B cell (primary cell): ENCODE results near the gene MND1. TPM values are rescaled to one million over a fixed set of nuclear protein-coding genes. Genes with fewer than 3 reads are reported as not detected.

Experiments used
- ATAC-seq: fragments of 200-7000 bp; cut with Tn5 transposase; one replicate; pipeline ENCODE4 v1.10.0; 2021; ENCODE audit warnings: low read depth, mild to moderate bottlenecking, moderate number of reproducible peaks, moderate library complexity
- CTCF ChIA-PET: fragments of 350-600 bp; sonication (Branson Sonifier 250); formaldehyde crosslinking; loops from one replicate; lab custom pipeline; 2021; ENCODE audit warnings: antibody characterized with exemption, inconsistent platforms; lab: Charles Lee
- POLR2A ChIA-PET: fragments of 350-600 bp; sonication (Branson Sonifier 250); formaldehyde crosslinking; loops from one replicate; lab custom pipeline; 2021; ENCODE audit warnings: antibody characterized with exemption; lab: Charles Lee
- DNase-seq: peaks from one replicate; pipeline ENCODE4 v3.0.0; 2013
- H2AFZ ChIP-seq: 2 replicates; pipeline ENCODE4 v1.6.1; 2012; ENCODE audit warnings: mild to moderate bottlenecking, low read depth, low read length; ENCODE audit not compliant: insufficient read depth, poor library complexity, severe bottlenecking
- H3K27ac ChIP-seq, 2 donors: 1 replicate in 1 of 2; 2 replicates in 1 of 2; pipeline ENCODE4 v1.5.1; 2012 to 2013; ENCODE audit warnings: low read length in 2 of 2, mild to moderate bottlenecking in 2 of 2, moderate library complexity in 1 of 2
- H3K27me3 ChIP-seq, 4 experiments: fragments of 200-600 bp in 1 of 4; sonication (generic) in 1 of 4; replicated peaks in 1 of 4; 1 replicate in 2 of 4; 2 replicates in 2 of 4; pipeline versions ENCODE4 v1.6.1 to v1.7.0; 2013 to 2016; ENCODE audit warnings: low read length in 3 of 4, mild to moderate bottlenecking in 2 of 4, mixed read lengths in 1 of 4, moderate library complexity in 1 of 4; ENCODE audit not compliant: insufficient read depth in 4 of 4, control insufficient read depth in 3 of 4; ENCODE audit errors: control extremely low read depth in 1 of 4
- H3K36me3 ChIP-seq, 2 experiments: replicated peaks in 1 of 2; 1 replicate in 1 of 2; 2 replicates in 1 of 2; pipeline versions ENCODE4 v1.6.1 to v1.7.1; 2013; ENCODE audit warnings: low read length in 1 of 2; ENCODE audit not compliant: insufficient read depth in 2 of 2, control insufficient read depth in 1 of 2; ENCODE audit errors: control extremely low read depth in 1 of 2, extremely low read depth in 1 of 2
- H3K4me1 ChIP-seq, 2 donors: fragments of 200-600 bp in 1 of 2; sonication (generic) in 1 of 2; 1 replicate in 1 of 2; 2 replicates in 1 of 2; pipeline versions ENCODE4 v1.5.1 to v1.6.1; 2013 to 2017; ENCODE audit warnings: low read length in 2 of 2; ENCODE audit not compliant: control insufficient read depth in 2 of 2, insufficient read depth in 2 of 2
- H3K4me2 ChIP-seq: replicated peaks from 2 replicates; pipeline ENCODE3; 2012; ENCODE audit warnings: mild to moderate bottlenecking, low read depth, low read length; ENCODE audit not compliant: poor library complexity, severe bottlenecking
- H3K4me3 ChIP-seq, 5 experiments: fragments of 200-600 bp in 1 of 5; sonication (generic) in 1 of 5; 1 replicate in 3 of 5; 2 replicates in 2 of 5; pipeline versions ENCODE4 v1.5.1 to v1.7.0; 2011 to 2016; ENCODE audit warnings: low read length in 4 of 5, mild to moderate bottlenecking in 4 of 5, low read depth in 2 of 5, control low read depth in 1 of 5, moderate library complexity in 1 of 5; ENCODE audit not compliant: insufficient read depth in 1 of 5; ENCODE audit errors: control extremely low read depth in 1 of 5, extremely low read depth in 1 of 5
- H3K79me2 ChIP-seq: fragments of 200-600 bp; sonication (generic); one replicate; pipeline ENCODE4 v1.6.0; 2016; ENCODE audit warnings: low read length; ENCODE audit not compliant: control insufficient read depth, insufficient read depth
- H3K9ac ChIP-seq: fragments of 200-600 bp; sonication (generic); 2 replicates; pipeline ENCODE4 v1.6.1; 2017; ENCODE audit warnings: mild to moderate bottlenecking, low read length, moderate library complexity
- H3K9me3 ChIP-seq, 3 donors: one replicate each; pipeline versions ENCODE4 v1.6.1 to v1.7.1; 2013; ENCODE audit warnings: low read length in 2 of 3; ENCODE audit not compliant: control insufficient read depth in 2 of 3, insufficient read depth in 1 of 3; ENCODE audit errors: control extremely low read depth in 1 of 3
- H4K20me1 ChIP-seq: 2 replicates; pipeline ENCODE4 v1.6.0; 2012; ENCODE audit warnings: mild to moderate bottlenecking, low read length; ENCODE audit not compliant: insufficient read depth, control insufficient read depth, poor library complexity, severe bottlenecking
- H3K27ac Mint-ChIP-seq: one replicate; pipeline ENCODE4 v1.8.0; 2021; ENCODE audit warnings: mixed read lengths
- H3K27me3 Mint-ChIP-seq: one replicate; pipeline ENCODE4 v1.8.0; 2021; ENCODE audit warnings: mixed read lengths
- H3K4me1 Mint-ChIP-seq: one replicate; pipeline ENCODE4 v1.8.0; 2021; ENCODE audit warnings: mixed read lengths
- H3K4me3 Mint-ChIP-seq: one replicate; pipeline ENCODE4 v1.8.0; 2021; ENCODE audit warnings: mixed read lengths
- H3K9me3 Mint-ChIP-seq: one replicate; pipeline ENCODE4 v1.8.0; 2022; ENCODE audit warnings: mixed read lengths; ENCODE audit not compliant: insufficient read depth
- EZH2 ChIP-seq: IDR thresholded peaks from 2 replicates; pipeline ENCODE4 v1.6.1; 2012; ENCODE audit warnings: borderline replicate concordance, low read depth, mild to moderate bottlenecking, moderate library complexity, low read length; ENCODE audit not compliant: insufficient read depth, poor library complexity, severe bottlenecking
- WGBS: methylation state at CpG from one replicate; pipeline ENCODE4 v1.1.5; 2013; ENCODE audit warnings: missing lambda C conversion rate; ENCODE audit not compliant: insufficient coverage; 5-methylcytosine and 5-hydroxymethylcytosine counted together
- intact Hi-C: fragments of 100-400 bp; cut with micrococcal nuclease; formaldehyde crosslinking; loops from one replicate; pipeline ENCODE4 v1.10.0; 2022
- polyA plus RNA-seq: library from polyadenylated mRNA; depleted of rRNA; stranded (reverse); fragments of >200 nt; gene quantifications from 2 replicates; pipeline ENCODE4 v1.2.3, GENCODE V29; 2012
- total RNA-seq, 2 donors: library from RNA; stranded (reverse); fragments of 120-200 nt in 1 of 2; gene quantifications; 1 replicate in 1 of 2; 2 replicates in 1 of 2; pipeline versions ENCODE4 v1.2.3 to v1.2.4, GENCODE V29; 2013 to 2022
- TF ChIP-seq, protein P1 (sequence below): fragments of 200-600 bp; IDR thresholded peaks from one replicate; pipeline ENCODE4 v1.8.0; 2022; ENCODE audit warnings: antibody characterized with exemption, mild to moderate bottlenecking

Gene MND1
- total and polyA plus RNA-seq, 2 donors (not counting 1 experiment from before 2014, with no cell fraction given), result not detected

GRCh38 chr4:153447175-153447905 is 102.9 kb downstream of the MND1 start:
- H3K4me1 Mint-ChIP-seq, result peaks cover 27% of the 10 kb centered on the region
- ChIA-PET POLR2A (no interaction called here), CTCF (interaction anchor here (0.6 to 1.5 kb wide), 4 partner anchors 14 to 196 kb away, joined by 3 to 6 read pairs (median 4); partner anchors contain the start of gene TMEM131L)
- H3K27ac Mint-ChIP-seq, result peak overlapping the region; percentile 34
- intact Hi-C loops, result no loop called here
- no peak overlapping the region for H3K27ac ChIP-seq
- no peaks in the 10 kb centered on the region for H4K20me1 ChIP-seq
- H3K79me2 ChIP-seq, result peaks cover 3% of the 10 kb centered on the region
- H3K27me3 Mint-ChIP-seq, result no peaks in the 10 kb centered on the region
- no peaks in the 10 kb centered on the region for H3K27me3 ChIP-seq
- H3K9me3 Mint-ChIP-seq, result no peaks in the 10 kb centered on the region
- H3K4me2 ChIP-seq, result no peak overlapping the region
- no peak overlapping the region for H3K4me3 ChIP-seq
- no peak overlapping the region for H3K4me3 Mint-ChIP-seq
- WGBS, result 60% methylated on average over 1 of the region's 5 CpGs
- ATAC-seq (no peak), DNase-seq (no peak)
- peaks cover 0 to 3% (median 0%) of the 10 kb centered on the region in 3 donors for H3K9me3 ChIP-seq
- H3K9ac ChIP-seq, result no peak overlapping the region
- TF ChIP-seq, protein P1, sequence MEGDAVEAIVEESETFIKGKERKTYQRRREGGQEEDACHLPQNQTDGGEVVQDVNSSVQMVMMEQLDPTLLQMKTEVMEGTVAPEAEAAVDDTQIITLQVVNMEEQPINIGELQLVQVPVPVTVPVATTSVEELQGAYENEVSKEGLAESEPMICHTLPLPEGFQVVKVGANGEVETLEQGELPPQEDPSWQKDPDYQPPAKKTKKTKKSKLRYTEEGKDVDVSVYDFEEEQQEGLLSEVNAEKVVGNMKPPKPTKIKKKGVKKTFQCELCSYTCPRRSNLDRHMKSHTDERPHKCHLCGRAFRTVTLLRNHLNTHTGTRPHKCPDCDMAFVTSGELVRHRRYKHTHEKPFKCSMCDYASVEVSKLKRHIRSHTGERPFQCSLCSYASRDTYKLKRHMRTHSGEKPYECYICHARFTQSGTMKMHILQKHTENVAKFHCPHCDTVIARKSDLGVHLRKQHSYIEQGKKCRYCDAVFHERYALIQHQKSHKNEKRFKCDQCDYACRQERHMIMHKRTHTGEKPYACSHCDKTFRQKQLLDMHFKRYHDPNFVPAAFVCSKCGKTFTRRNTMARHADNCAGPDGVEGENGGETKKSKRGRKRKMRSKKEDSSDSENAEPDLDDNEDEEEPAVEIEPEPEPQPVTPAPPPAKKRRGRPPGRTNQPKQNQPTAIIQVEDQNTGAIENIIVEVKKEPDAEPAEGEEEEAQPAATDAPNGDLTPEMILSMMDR, result no peak
- no peak for TF ChIP-seq EZH2
- peaks cover 15 to 20% of the 10 kb centered on the region in 2 donors for H3K4me1 ChIP-seq
- no peaks in the 10 kb centered on the region for H3K36me3 ChIP-seq
- H2AFZ ChIP-seq, result no peak overlapping the region

- Mint-ChIP-seq H3K9me3 (no peaks in the 10 kb centered on the region), H3K4me1 (peaks cover 27% of the 10 kb centered on the region), H3K27ac (peak overlapping the region; percentile 26), H3K27me3 (no peaks in the 10 kb centered on the region), H3K4me3 (no peak overlapping the region)
- H3K4me3 ChIP-seq, result no peak overlapping the region
- ChIA-PET POLR2A (no interaction called here), CTCF (interaction anchor here (1.1 to 1.5 kb wide), 3 partner anchors 15 to 185 kb away, joined by 3 to 6 read pairs (median 6); partner anchors contain the start of gene TMEM131L)
- no peak for TF ChIP-seq EZH2
- TF ChIP-seq, protein P1, result no peak
- ATAC-seq (no peak), DNase-seq (no peak)
- H3K4me1 ChIP-seq, result peaks cover 15 to 20% of the 10 kb centered on the region in 2 donors
- 78% methylated on average over 4 of the region's 10 CpGs for WGBS
- no peaks in the 10 kb centered on the region for H3K27me3 ChIP-seq
- H2AFZ ChIP-seq, result no peak overlapping the region
- no peaks in the 10 kb centered on the region for H3K36me3 ChIP-seq
- intact Hi-C loops, result no loop called here
- H3K27ac ChIP-seq, result peak overlapping the region in 1 of 2 donors; percentile 77
- peaks cover 0 to 3% (median 0%) of the 10 kb centered on the region in 3 donors for H3K9me3 ChIP-seq
- H3K79me2 ChIP-seq, result peaks cover 3% of the 10 kb centered on the region
- no peak overlapping the region for H3K9ac ChIP-seq
- no peak overlapping the region for H3K4me2 ChIP-seq
- H4K20me1 ChIP-seq, result no peaks in the 10 kb centered on the region
Measured at GRCh38 chr4:153448003-153448731, 103.7 kb downstream of the MND1 start.
